ENCODE results near the gene RIPK4.

DNA sequence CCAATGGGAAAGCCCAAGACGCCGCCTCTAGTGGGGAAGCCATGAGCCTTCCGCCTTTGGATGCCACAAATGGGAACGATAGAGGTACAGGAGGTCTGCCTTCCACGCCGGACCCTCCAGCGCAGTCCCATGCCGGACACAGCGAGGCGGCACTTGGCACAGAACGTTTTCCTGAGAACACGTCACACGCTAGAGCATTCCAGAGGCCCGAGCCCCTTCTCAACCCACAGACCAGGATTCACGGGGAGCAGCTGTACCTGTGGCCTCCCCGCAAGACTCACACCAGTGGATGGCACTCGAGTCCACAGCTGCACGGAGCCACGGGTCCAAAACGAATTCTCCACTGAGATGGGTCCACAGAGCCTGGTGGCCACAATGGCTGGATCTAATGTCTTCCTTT, 31.5 kb upstream of the RIPK4 start:
- TF ChIP-seq EZH2 (IDR thresholded peaks at IDR 0.05; ENCODE audit: low read length, unreplicated experiment), result no peak
- TF ChIP-seq, protein P1, sequence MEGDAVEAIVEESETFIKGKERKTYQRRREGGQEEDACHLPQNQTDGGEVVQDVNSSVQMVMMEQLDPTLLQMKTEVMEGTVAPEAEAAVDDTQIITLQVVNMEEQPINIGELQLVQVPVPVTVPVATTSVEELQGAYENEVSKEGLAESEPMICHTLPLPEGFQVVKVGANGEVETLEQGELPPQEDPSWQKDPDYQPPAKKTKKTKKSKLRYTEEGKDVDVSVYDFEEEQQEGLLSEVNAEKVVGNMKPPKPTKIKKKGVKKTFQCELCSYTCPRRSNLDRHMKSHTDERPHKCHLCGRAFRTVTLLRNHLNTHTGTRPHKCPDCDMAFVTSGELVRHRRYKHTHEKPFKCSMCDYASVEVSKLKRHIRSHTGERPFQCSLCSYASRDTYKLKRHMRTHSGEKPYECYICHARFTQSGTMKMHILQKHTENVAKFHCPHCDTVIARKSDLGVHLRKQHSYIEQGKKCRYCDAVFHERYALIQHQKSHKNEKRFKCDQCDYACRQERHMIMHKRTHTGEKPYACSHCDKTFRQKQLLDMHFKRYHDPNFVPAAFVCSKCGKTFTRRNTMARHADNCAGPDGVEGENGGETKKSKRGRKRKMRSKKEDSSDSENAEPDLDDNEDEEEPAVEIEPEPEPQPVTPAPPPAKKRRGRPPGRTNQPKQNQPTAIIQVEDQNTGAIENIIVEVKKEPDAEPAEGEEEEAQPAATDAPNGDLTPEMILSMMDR (conservative IDR thresholded peaks at IDR 0.05; ENCODE audit: low read depth, low read length), result no peak
